GM12892 (cell line): ENCODE measurements around the gene CDK2AP2.
"Not testable (repeated sequence)": the region's sequence is repeated elsewhere in the genome, so short reads cannot be mapped to it uniquely, and the experiment has no call there.

Experiments
- DNase-seq: peaks from one replicate; pipeline ENCODE4 v3.0.0; 2011; ENCODE audit not compliant: insufficient read length
- FAIRE-seq: peaks from 2 replicates; lab custom pipeline; 2011; peaks lifted over from hg19 to GRCh38; lab: Jason Lieb, UNC
- POLR2A ChIP-seq: IDR thresholded peaks from 2 replicates; pipeline ENCODE4 v1.6.1; 2011; ENCODE audit warnings: low read depth, low read length, control low read depth
- POLR2AphosphoS5 ChIP-seq: IDR thresholded peaks from 2 replicates; pipeline ENCODE4 v1.6.1; 2011; ENCODE audit warnings: low read depth, low read length, control low read depth
- TAF1 ChIP-seq: IDR thresholded peaks from 2 replicates; pipeline ENCODE4 v1.6.1; 2011; ENCODE audit warnings: low read depth, mild to moderate bottlenecking, control low read depth, low read length, borderline replicate concordance

CDK2AP2 gene

DNA sequence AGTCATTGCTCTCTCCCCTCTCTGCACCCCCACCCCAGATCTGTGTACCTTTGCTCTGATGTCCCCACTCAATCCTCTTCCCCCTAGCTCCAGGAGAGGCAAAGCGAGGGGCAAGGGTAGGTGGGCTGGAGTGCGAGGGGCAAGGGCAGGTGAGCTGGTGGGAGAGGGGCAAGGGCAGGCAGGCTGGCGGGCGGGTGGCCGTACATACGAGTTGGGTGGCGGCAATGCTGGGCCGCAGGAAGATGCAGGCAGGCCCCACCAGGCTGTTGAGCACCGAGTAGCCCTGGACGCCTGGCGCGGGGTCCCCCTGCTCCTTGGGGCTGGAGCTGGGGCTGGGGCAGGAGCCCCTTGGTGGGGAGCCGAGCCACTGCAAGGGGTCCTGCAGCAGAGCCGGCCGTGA, 14.4 kb upstream of the CDK2AP2 start:
- TF ChIP-seq POLR2AphosphoS5 = no peak
- TF ChIP-seq POLR2A = no peak
- TF ChIP-seq TAF1 = no peak
- DNase-seq (no peak), FAIRE-seq (no peak)

GRCh38 chr11:67521924-67522323, 14.0 kb upstream of the CDK2AP2 start:
- no peak for DNase-seq
- TF ChIP-seq TAF1 = no peak
- no peak for TF ChIP-seq POLR2A
- no peak for TF ChIP-seq POLR2AphosphoS5
- no peak for FAIRE-seq

DNA sequence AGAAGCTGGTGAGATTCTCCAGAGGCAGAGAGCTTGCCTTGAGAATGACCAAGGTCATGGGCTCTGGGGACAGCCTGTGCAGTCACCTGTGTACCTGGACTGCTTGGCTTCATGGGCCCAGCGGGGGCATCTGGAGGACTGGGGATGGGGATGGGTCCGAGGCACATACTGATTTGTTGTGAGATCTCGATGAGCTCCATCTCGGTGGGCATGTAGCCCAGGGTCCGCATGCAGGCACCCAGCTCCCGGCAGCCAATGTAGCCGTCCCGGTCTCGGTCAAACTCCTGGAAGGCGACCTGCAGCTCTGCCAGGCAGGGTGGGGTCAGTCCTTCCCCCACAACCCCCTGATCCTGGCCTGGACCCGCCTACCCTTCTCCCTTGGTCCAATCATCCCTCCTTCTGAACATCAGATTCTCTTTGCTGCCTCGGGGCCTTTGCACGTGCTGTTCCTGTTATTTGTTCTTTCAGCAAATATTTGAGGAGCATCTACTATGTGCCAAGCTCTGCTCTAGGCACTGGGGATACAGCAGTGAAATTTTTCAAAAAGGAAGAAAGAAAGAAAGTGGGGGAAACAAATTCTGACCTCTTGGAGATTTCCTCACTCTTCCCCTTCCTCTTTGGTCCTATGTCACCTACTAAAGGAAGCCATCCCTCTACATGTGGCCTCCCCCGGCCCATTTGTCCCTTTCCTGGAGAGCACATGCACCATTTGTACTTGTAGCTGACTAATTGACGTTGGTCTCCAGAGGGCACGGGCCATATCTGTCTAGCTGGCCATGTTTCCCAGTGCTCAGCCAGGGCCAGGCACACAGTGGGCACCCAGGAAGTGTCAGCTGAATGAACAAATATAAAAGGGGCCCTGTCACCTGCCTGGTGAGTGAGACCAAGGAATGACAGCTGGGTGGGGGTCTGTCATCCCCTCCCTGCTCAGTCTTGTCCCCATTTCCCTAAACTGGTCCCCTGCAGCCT, 13.2 kb upstream of the CDK2AP2 start:
- TF ChIP-seq POLR2A (no peak), POLR2AphosphoS5 (no peak), TAF1 (no peak)
- FAIRE-seq = no peak
- DNase-seq = no peak

- FAIRE-seq = no peak
- TF ChIP-seq POLR2AphosphoS5 (no peak), POLR2A (no peak), TAF1 (no peak)
- no peak for DNase-seq
Measured at GRCh38 chr11:67519726-67520125, 11.8 kb upstream of the CDK2AP2 start.

- TF ChIP-seq TAF1 (no peak), POLR2AphosphoS5 (no peak), POLR2A (no peak)
- FAIRE-seq (no peak), DNase-seq (no peak)
Measured at GRCh38 chr11:67517784-67518552, 10.0 kb upstream of the CDK2AP2 start.

DNA sequence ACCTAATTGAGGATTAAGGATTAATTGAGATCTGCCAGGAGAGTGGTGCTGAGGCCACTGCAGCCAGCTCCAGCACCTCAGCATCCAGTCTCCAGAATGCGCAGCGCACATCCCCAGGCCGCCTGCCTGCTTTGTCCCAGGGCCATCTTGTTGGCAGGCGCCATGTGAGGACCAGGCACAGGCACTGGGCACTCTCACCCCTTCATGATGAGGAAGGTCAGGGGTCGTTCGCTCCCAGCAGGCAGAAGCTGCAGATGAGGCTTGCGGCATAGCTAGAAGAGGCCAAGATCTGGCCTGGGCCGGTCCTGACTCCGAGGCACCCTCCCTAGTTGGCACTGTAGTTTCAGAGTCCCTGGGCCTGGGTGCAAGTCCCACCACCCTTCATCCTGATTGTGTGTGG, 8.8 kb upstream of the CDK2AP2 start:
- DNase-seq = no peak
- no peak for TF ChIP-seq TAF1
- no peak for TF ChIP-seq POLR2A
- no peak for TF ChIP-seq POLR2AphosphoS5
- FAIRE-seq = no peak

- no peak for TF ChIP-seq POLR2A
- no peak for TF ChIP-seq POLR2AphosphoS5
- no peak for TF ChIP-seq TAF1
- FAIRE-seq = no peak
- no peak for DNase-seq
Measured at GRCh38 chr11:67514116-67514515, 6.2 kb upstream of the CDK2AP2 start.

DNA sequence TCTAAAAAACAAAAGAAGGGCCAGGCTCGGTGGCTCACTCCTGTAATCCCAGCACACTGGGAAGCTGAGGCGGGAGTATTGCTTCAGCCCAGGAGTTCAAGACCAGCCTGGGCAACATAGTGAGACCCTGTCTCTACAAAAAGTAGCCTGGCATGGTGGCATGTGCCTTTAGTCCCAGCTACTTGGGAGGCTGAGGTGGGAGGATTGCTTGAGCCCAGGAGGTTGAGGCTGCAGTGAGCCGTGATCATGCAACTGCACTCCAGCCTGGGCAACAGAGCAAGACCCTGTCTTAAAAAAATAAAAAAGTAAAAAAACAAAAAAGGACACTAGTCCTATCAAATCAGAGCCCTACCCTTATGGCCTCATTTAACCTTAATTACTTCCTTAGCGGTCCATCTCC, 3.6 kb upstream of the CDK2AP2 start:
- not testable (repeated sequence) for FAIRE-seq, DNase-seq

GRCh38 chr11:67510023-67510345, 2.0 kb upstream of the CDK2AP2 start:
- FAIRE-seq (no peak), DNase-seq (no peak)
- TF ChIP-seq POLR2A = no peak
- no peak for TF ChIP-seq TAF1
- no peak for TF ChIP-seq POLR2AphosphoS5

DNA sequence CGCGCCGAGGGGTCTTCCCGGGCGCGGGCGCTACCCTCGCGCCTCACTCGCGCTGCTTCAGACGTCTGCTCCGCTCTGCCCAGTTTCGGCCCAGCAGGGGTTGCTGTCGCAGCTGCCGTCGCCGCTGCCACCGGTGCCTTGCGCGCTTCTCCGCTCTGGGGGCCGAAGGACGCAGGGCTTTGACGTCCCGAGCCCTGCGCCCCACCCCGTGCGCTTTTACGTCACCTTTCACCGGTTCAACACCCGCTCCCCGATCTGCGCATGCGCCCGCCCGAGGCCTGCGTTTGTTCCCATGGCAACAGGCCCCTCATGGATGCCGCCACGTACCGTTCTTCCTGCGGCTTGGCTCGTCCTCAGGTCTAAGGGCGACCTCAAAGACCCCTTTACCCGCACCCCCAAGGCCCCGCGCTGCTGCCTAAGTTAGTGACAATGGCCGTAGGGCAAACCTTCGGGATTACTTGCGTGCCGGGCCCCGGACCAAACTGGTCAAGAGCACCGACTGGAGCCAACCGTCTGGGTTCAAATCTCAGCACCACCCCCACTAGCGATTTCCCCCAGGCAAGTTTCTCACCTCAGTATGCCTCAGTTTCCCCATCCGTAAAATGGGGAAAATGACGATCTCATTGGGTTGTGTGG, 642 bp upstream of the CDK2AP2 start:
- FAIRE-seq (no peak), DNase-seq (peak; percentile 99)
- TF ChIP-seq POLR2A (peak; percentile 58; the same call in 1 of the 2 replicates), POLR2AphosphoS5 (no peak; the same call in 1 of the 2 replicates)

DNA sequence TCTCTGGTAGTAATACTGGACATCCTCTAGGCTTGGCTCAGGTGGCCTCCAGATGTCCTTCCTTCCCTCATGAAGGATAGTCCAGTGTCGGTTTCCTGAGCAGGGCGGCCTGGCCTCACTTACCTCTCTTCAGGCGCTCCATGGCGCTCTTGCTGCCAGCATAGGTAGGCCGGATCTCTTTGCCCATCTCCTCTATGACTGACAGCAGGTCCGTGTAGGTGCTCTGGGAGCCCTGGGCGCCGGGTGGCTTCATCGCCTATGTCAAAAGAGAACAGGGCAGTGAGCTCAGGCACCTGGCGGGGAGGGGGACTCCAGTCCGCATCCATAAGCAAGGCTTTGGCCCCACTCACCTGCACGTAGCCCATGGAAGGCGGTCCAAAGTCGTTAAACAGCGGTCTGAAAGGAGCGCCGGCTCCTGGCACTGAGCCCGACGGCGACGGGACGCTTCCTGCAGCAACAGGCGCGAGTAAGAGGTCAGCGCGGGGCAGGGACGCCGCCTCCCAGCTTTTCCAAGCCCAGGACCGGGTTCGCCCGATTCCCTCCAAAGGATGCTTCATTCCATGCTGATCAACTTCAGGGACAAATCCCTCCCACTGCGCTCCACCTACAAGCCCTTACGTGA, 609 bp downstream of the CDK2AP2 start:
- FAIRE-seq = no peak
- DNase-seq = no peak
- TF ChIP-seq TAF1 = no peak
- no peak for TF ChIP-seq POLR2A
- TF ChIP-seq POLR2AphosphoS5 = no peak; the same call in 1 of the 2 replicates
